Urinary bladder (tissue), 4 donors: ENCODE results near the gene CCDC86. TPM values are rescaled to one million over a fixed set of nuclear protein-coding genes. Genes with fewer than 3 reads are reported as not detected.

Experiments used
- DNase-seq: peaks from one replicate; pipeline ENCODE4 v3.0.0-alpha.2; 2015; ENCODE audit errors: extremely low spot score
- H3K27ac ChIP-seq: one replicate; pipeline ENCODE4 v1.5.1; 2013; ENCODE audit warnings: low read depth, mild to moderate bottlenecking, moderate library complexity
- H3K36me3 ChIP-seq: one replicate; pipeline ENCODE4 v1.6.1; 2013; ENCODE audit warnings: mild to moderate bottlenecking, moderate library complexity; ENCODE audit not compliant: insufficient read depth
- H3K4me1 ChIP-seq: one replicate; pipeline ENCODE4 v1.6.1; 2013; ENCODE audit warnings: mild to moderate bottlenecking, moderate library complexity; ENCODE audit not compliant: insufficient read depth
- H3K4me3 ChIP-seq: one replicate; pipeline ENCODE4 v1.5.1; 2013; ENCODE audit warnings: low read depth, low read length
- WGBS: extraction: QIAGEN DNeasy Blood & Tissue Kit; methylation state at CpG from one replicate; pipeline ENCODE4 v1.1.7; 2013; 5-methylcytosine and 5-hydroxymethylcytosine counted together
- polyA plus RNA-seq: library from polyadenylated mRNA; stranded (reverse); fragments of 200-250 nt; gene quantifications from one replicate; pipeline ENCODE4 v1.2.3, GENCODE V29; 2013
- total RNA-seq: library from RNA; depleted of rRNA; stranded (reverse); fragments of >200 nt; gene quantifications from one replicate; pipeline ENCODE4 v1.2.3, GENCODE V29; 2014
- donor health status: healthy with polysubstance abuse.
- donor health status: healthy.

CCDC86 gene
- total and polyA plus RNA-seq, 2 donors, result 4.5 to 23.4 TPM

DNA sequence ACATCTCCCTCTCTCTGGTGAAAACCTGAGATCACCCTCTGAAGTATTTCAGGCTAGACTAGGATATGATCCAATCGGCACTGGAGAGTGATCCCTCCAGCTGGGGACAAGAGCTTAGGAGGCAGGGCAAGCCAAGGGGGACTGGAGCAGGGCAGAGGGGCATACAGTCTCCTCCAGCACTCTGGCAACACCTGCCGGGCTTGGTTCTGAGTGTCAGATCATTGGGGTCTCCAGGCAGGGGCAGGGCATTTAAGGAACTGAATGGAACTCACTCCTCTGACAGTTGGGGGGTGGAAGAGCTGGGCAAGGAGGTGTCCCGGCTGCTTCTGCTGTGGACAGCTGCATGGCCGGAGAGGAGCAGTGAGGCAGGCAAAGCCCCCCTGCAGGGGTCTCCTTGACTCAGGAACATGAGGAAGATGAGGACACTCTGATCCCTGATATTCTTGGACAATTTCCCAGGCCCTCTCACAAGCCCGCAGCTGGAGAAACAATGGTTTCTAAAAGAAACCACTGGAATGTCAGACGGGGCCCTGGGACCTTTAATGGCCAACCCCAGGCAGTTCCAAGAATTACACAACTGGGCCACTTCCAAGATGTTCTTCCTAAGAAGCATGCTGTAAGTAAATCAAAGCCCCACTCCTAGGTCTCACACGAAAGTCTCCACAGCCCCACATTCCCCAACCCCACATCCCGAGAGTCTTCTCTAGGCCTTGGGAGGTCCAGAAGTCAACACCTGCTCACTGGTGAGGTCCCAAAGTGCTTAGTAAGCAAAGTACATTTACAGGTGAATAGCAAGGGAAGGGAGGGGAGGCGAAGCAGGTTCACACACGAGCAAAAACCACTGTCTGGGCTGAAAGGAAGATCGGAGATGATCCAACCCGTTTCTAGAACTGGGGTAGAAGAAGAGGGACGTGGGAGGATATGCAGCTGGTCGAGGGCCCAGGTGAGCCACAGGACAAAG is 1.2 kb upstream of the CCDC86 start:
- WGBS, result 62% methylated on average over 14 of the region's 14 CpGs
- no peaks in the 10 kb centered on the region for H3K36me3 ChIP-seq
- peaks cover 5% of the 10 kb centered on the region for H3K4me1 ChIP-seq
- H3K4me3 ChIP-seq, result no peak overlapping the region
- no peak for DNase-seq
- peak overlapping the region; percentile 84 for H3K27ac ChIP-seq

DNA sequence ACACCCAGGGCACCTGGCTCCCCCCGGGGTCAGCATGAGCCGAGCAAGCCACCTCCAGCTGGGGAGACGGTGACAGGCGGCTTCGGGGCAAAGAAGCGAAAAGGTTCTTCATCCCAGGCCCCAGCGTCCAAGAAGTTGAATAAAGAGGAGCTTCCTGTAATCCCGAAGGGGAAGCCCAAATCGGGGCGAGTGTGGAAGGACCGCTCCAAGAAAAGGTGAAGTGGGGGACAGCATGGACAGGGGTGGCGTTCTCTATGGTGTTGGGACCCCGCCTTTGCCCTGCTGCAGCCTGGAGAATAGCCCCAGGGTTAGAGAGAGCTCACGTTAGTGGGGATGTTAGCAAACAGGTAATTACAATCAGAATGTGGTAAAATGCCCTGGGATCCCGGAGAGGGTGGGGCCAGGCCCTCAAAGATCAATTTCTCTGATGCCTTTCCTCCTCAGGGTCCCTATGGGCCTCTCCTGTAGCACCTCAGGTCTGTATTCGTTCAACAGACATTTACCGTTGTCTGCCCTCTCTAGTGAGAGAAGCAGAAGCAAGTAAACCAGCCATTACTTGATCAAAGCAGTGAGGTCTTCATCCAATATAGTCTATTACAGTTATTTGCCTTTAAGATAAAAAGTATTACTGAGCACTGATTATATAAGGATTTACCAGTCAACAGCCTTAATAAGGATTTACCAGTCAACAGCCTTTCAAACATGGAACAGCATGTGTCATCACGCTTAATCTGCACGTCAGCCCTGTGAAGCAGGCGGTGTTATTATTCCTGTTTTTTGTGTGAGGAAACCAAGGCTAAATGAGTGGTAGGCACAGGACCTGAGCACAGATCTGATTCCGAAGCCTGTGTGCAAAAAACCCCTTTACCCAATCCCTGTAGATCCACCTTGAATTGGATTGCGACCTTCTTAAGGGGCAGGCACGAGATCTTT is 1.0 kb downstream of the CCDC86 start:
- DNase-seq, result no peak
- Histone ChIP-seq H3K4me3 (peak overlapping the region; percentile 63), H3K4me1 (peaks cover 5% of the 10 kb centered on the region), H3K36me3 (no peaks in the 10 kb centered on the region), H3K27ac (no peak overlapping the region)
- 14% methylated on average over 23 of the region's 23 CpGs for whole genome bisulfite sequencing

- Histone ChIP-seq H3K4me1 (peaks cover 5% of the 10 kb centered on the region), H3K4me3 (no peak overlapping the region), H3K27ac (no peak overlapping the region), H3K36me3 (no peaks in the 10 kb centered on the region)
- DNase-seq, result no peak
- 64% methylated on average over 10 of the region's 10 CpGs for WGBS
Observed at GRCh38 chr11:60844045-60844869, 2.3 kb downstream of the CCDC86 start.

GRCh38 chr11:60844870-60845221 is 2.9 kb downstream of the CCDC86 start:
- WGBS, result 47% methylated on average over 4 of the region's 4 CpGs

GRCh38 chr11:60845338-60845737 is 3.4 kb downstream of the CCDC86 start:
- DNase-seq, result no peak
- H3K36me3 ChIP-seq, result no peaks in the 10 kb centered on the region
- H3K4me3 ChIP-seq, result no peak overlapping the region
- peaks cover 5% of the 10 kb centered on the region for H3K4me1 ChIP-seq
- H3K27ac ChIP-seq, result no peak overlapping the region
- 84% methylated on average over 8 of the region's 8 CpGs for WGBS

More at GRCh38 chr11:60844870-60845221, 2.9 kb downstream of the CCDC86 start:
- Histone ChIP-seq H3K27ac (no peak overlapping the region), H3K36me3 (no peaks in the 10 kb centered on the region), H3K4me1 (peaks cover 5% of the 10 kb centered on the region), H3K4me3 (no peak overlapping the region)
- no peak for DNase-seq

DNA sequence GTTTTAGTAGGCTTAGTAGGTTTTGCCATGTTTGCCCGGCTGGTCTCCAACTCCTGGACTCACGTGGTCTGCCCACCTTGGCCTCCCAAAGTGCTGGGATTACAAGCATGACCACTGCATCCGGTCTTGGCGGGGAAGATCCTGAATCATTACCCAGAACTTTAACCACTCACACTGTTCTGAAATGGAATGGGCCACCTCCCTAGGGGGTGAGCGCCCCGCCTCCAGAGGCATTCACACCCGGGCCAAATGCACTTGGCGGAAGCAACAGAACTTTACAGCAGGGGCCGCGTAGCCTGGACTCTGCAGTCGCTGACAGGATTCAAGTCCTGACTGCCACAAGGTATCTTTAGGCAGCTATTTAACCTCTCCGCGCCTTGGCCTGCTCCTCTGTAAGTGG is 5.4 kb downstream of the CCDC86 start:
- H3K27ac ChIP-seq, result no peak overlapping the region
- H3K36me3 ChIP-seq, result peaks cover 3% of the 10 kb centered on the region
- DNase-seq, result no peak
- 73% methylated on average over 13 of the region's 13 CpGs for WGBS
- no peak overlapping the region for H3K4me3 ChIP-seq
- H3K4me1 ChIP-seq, result no peaks in the 10 kb centered on the region

- Histone ChIP-seq H3K4me1 (no peaks in the 10 kb centered on the region), H3K4me3 (no peak overlapping the region), H3K27ac (no peak overlapping the region), H3K36me3 (peaks cover 3% of the 10 kb centered on the region)
- no peak for DNase-seq
- 93% methylated on average over 12 of the region's 12 CpGs for WGBS
Observed at GRCh38 chr11:60847896-60848295, 6.0 kb downstream of the CCDC86 start.

- WGBS, result 87% methylated on average over 10 of the region's 10 CpGs
- no peak overlapping the region for H3K27ac ChIP-seq
- H3K36me3 ChIP-seq, result peaks cover 3% of the 10 kb centered on the region
Observed at GRCh38 chr11:60848714-60849151, 6.8 kb downstream of the CCDC86 start.

GRCh38 chr11:60849641-60850520 is 8.0 kb downstream of the CCDC86 start:
- WGBS, result 93% methylated on average over 29 of the region's 29 CpGs

More at GRCh38 chr11:60848714-60849151, 6.8 kb downstream of the CCDC86 start:
- no peak overlapping the region for H3K4me3 ChIP-seq
- DNase-seq, result no peak
- no peaks in the 10 kb centered on the region for H3K4me1 ChIP-seq

DNA sequence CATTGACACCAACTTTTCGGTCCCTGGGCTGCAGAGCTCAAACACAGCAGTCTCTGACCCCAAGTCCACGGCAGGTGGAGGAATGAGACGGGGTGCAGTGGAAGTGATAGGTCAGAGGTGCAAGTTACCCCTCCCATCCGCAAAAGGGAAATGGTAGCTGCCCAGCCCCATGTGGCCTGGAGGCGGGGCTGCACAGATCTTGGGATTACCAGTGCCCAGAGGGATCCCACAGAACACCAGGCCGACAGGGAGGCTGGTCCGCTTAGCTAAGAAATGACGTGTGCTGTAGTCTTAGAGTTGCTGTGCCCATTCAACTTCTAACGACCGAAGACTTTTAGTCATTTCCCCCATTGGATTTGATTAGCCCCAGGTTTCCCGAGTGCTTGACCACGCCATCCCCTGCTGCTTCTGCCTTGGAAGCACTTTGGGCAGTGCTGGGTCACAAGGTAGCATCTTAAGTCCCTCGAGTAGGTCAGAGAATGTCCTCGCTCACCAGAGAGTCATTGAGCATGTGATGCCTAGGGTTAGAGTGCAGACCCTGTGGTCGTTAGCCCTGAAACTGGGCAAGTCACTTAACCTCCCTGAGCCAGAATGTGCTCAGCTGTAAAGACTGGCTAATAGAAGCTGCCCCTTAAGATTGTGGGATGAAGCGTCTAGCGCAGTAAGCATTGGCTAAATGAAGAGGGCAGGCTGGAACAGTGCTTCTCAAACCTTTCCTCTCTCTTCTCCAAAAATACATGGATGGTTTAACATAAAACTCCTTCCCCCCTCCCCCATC is 9.6 kb downstream of the CCDC86 start:
- no peak overlapping the region for H3K4me3 ChIP-seq
- 87% methylated on average over 17 of the region's 17 CpGs for WGBS
- no peak overlapping the region for H3K27ac ChIP-seq
- DNase-seq, result no peak
- H3K4me1 ChIP-seq, result no peaks in the 10 kb centered on the region
- H3K36me3 ChIP-seq, result peaks cover 3% of the 10 kb centered on the region

More at GRCh38 chr11:60849641-60850520, 8.0 kb downstream of the CCDC86 start:
- H3K27ac ChIP-seq, result no peak overlapping the region
- H3K4me3 ChIP-seq, result no peak overlapping the region
- no peaks in the 10 kb centered on the region for H3K4me1 ChIP-seq
- H3K36me3 ChIP-seq, result peaks cover 3% of the 10 kb centered on the region
- no peak for DNase-seq

DNA sequence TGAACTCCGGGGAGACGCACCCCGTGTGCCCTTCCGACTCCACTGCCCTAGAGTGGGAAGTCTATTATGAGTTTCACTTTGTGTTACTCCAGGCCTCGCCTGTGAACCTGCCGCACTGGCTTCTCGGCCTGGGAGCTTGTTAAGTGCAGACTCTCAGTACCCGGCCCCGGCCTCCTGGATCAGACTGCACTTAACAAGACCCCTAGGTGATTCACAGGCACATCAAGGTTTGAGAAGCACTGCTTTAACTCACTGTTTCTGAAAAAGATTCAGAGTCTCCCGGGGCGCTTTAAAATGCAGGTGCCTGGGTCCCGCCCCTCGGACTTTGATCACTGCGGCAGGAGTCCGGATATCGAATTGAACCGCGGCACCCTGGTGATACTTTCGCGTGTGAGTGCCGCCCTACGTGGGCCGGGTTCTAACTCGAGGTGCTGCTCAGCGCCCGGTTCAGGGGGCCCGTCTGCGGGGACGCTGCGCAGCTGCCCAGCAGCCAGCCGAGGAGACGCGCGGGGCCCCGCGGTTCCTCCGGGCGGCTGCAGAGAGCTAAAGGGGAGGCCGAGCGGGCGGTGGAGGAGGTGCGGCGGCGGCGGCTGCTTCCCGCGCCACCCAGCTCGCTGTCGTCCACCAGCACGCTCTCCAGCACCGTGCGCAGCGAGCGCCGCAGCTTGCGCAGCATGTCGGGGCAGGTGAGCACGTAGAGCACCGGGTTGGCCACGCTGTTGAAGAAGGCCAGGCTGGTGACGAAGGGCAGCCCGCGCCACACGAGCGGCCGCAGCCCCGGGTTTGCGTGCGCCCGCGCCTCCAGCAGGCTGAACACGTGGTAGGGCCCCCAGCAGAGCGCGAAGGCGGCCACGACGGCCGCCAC is 10.4 kb downstream of the CCDC86 start:
- H3K27ac ChIP-seq, result no peak overlapping the region
- DNase-seq, result no peak
- 30% methylated on average over 78 of the region's 78 CpGs for WGBS
- no peak overlapping the region for H3K4me3 ChIP-seq
- peaks cover 3% of the 10 kb centered on the region for H3K36me3 ChIP-seq
- no peaks in the 10 kb centered on the region for H3K4me1 ChIP-seq
